Chondrocyte (in vitro differentiated cells): ENCODE results near the gene SPEG. TPM values are rescaled to one million over a fixed set of nuclear protein-coding genes. Genes with fewer than 3 reads are reported as not detected.
A peak's percentile ranks its signal among the peaks of the same experiment; 100 is the strongest.

Experiments
- DNase-seq: peaks from one replicate; pipeline ENCODE4 v3.0.0; 2021; ENCODE audit warnings: mixed read lengths, low spot score
- H3K27ac Mint-ChIP-seq: one replicate; pipeline ENCODE4 v1.8.0; 2021; ENCODE audit warnings: mild to moderate bottlenecking, moderate library complexity, mixed read lengths; ENCODE audit not compliant: unreplicated experiment
- H3K27me3 Mint-ChIP-seq: 2 replicates; pipeline ENCODE4 v1.8.0; 2021; ENCODE audit warnings: low read depth, mixed read lengths
- H3K36me3 Mint-ChIP-seq: 2 replicates; pipeline ENCODE4 v1.8.0; 2021; ENCODE audit warnings: low read depth, mixed read lengths
- H3K4me1 Mint-ChIP-seq: 2 replicates; pipeline ENCODE4 v1.8.0; 2021; ENCODE audit warnings: low read depth, mild to moderate bottlenecking, mixed read lengths
- H3K4me3 Mint-ChIP-seq: one replicate; pipeline ENCODE4 v1.8.0; 2021; ENCODE audit warnings: mild to moderate bottlenecking, moderate library complexity, mixed read lengths; ENCODE audit not compliant: unreplicated experiment
- H3K9me3 Mint-ChIP-seq: 2 replicates; pipeline ENCODE4 v1.8.0; 2021; ENCODE audit warnings: low read depth, mixed read lengths
- total RNA-seq: library from RNA; stranded (reverse); gene quantifications from 3 replicates; pipeline ENCODE4 v1.2.1, GENCODE V29; 2021
- TF ChIP-seq, protein P1 (sequence below): fragments of 200-600 bp; sonication (generic); IDR thresholded peaks from 2 replicates; pipeline ENCODE4 v1.5.0; 2021; ENCODE audit warnings: antibody characterized with exemption, mild to moderate bottlenecking, moderate library complexity

SPEG gene
- total RNA-seq, 1 donor from 2014 or later: 94.9 TPM

DNA sequence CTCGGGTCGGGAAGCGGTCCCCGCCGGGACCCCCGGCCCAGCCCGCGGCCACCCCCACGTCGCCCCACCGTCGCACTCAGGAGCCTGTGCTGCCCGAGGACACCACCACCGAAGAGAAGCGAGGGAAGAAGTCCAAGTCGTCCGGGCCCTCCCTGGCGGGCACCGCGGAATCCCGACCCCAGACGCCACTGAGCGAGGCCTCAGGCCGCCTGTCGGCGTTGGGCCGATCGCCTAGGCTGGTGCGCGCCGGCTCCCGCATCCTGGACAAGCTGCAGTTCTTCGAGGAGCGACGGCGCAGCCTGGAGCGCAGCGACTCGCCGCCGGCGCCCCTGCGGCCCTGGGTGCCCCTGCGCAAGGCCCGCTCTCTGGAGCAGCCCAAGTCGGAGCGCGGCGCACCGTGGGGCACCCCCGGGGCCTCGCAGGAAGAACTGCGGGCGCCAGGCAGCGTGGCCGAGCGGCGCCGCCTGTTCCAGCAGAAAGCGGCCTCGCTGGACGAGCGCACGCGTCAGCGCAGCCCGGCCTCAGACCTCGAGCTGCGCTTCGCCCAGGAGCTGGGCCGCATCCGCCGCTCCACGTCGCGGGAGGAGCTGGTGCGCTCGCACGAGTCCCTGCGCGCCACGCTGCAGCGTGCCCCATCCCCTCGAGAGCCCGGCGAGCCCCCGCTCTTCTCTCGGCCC lies 13.6 kb downstream of the SPEG start:
- H3K4me1 Mint-ChIP-seq: peaks cover 70% of the 10 kb centered on the region
- H3K27ac Mint-ChIP-seq: no peak overlapping the region
- H3K27me3 Mint-ChIP-seq: no peaks in the 10 kb centered on the region
- no peak overlapping the region for H3K4me3 Mint-ChIP-seq
- TF ChIP-seq, protein P1, sequence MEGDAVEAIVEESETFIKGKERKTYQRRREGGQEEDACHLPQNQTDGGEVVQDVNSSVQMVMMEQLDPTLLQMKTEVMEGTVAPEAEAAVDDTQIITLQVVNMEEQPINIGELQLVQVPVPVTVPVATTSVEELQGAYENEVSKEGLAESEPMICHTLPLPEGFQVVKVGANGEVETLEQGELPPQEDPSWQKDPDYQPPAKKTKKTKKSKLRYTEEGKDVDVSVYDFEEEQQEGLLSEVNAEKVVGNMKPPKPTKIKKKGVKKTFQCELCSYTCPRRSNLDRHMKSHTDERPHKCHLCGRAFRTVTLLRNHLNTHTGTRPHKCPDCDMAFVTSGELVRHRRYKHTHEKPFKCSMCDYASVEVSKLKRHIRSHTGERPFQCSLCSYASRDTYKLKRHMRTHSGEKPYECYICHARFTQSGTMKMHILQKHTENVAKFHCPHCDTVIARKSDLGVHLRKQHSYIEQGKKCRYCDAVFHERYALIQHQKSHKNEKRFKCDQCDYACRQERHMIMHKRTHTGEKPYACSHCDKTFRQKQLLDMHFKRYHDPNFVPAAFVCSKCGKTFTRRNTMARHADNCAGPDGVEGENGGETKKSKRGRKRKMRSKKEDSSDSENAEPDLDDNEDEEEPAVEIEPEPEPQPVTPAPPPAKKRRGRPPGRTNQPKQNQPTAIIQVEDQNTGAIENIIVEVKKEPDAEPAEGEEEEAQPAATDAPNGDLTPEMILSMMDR: no peak
- no peaks in the 10 kb centered on the region for H3K9me3 Mint-ChIP-seq
- peaks cover 4% of the 10 kb centered on the region for H3K36me3 Mint-ChIP-seq
- no peak for DNase-seq

DNA sequence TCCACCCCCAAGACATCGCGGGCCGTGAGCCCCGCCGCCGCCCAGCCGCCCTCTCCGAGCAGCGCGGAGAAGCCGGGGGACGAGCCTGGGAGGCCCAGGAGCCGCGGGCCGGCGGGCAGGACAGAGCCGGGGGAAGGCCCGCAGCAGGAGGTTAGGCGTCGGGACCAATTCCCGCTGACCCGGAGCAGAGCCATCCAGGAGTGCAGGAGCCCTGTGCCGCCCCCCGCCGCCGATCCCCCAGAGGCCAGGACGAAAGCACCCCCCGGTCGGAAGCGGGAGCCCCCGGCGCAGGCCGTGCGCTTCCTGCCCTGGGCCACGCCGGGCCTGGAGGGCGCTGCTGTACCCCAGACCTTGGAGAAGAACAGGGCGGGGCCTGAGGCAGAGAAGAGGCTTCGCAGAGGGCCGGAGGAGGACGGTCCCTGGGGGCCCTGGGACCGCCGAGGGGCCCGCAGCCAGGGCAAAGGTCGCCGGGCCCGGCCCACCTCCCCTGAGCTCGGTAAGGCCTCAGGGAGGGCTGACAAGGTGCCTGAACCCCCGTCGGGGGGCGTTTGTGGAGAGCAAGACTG lies 14.2 kb downstream of the SPEG start:
- no peaks in the 10 kb centered on the region for H3K9me3 Mint-ChIP-seq
- TF ChIP-seq, protein P1: no peak
- no peak overlapping the region for H3K27ac Mint-ChIP-seq
- peaks cover 74% of the 10 kb centered on the region for H3K4me1 Mint-ChIP-seq
- DNase-seq: no peak
- no peaks in the 10 kb centered on the region for H3K27me3 Mint-ChIP-seq
- H3K4me3 Mint-ChIP-seq: no peak overlapping the region
- peaks cover 4% of the 10 kb centered on the region for H3K36me3 Mint-ChIP-seq

DNA sequence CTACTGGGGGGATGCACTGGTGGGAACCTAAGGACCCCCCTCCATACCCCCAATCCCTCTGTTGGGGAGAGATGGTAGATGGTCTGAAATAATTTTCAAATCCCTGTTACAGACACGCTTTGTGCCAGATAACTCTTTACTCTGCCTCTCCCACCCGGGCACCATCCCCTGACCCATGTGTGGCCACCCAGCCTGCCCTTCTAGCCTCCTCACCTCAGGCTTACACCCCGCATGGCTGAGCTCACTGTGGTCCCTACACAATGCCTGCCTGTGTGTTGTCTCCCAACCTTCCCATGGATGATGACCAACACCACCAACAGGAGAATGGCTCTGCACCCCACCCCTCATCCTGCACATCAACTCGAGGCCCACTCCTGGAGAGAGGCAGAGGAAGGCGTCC lies 15.0 kb downstream of the SPEG start:
- H3K9me3 Mint-ChIP-seq: no peaks in the 10 kb centered on the region
- peaks cover 75% of the 10 kb centered on the region for H3K4me1 Mint-ChIP-seq
- H3K36me3 Mint-ChIP-seq: peaks cover 7% of the 10 kb centered on the region
- H3K27me3 Mint-ChIP-seq: no peaks in the 10 kb centered on the region
- no peak for DNase-seq
- TF ChIP-seq, protein P1: no peak
- H3K4me3 Mint-ChIP-seq: no peak overlapping the region
- H3K27ac Mint-ChIP-seq: no peak overlapping the region

DNA sequence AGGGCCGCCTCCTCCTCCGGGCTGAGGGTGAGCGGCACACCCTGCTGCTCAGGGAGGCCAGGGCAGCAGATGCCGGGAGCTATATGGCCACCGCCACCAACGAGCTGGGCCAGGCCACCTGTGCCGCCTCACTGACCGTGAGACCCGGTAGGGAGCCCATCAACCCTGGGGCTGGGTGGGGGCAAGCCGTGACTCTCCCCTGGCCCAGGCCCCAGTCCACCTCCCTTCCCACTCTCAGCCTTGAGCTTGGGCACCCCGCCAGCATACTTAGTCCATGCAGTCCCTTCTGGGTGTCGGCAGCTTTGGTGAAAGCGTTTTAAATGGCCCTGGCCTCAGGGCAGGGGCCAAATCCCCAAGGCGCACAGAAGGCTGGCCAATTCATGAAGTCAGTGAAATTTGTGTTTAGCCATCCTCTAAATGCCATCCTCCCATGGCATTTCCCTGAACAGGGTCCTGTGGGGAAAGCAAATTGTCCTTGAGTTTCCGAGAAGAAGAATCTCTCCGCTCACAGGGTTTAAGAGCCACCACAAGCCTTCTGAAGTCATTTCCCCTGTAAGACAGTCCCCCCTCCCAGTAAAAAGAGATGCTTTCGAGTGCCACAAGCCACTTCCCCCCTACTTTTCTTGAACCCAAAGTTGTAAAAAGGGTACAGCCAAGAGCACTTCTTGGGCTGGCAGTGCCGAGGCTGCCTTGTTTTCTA lies 17.2 kb downstream of the SPEG start:
- TF ChIP-seq, protein P1: no peak
- no peaks in the 10 kb centered on the region for H3K27me3 Mint-ChIP-seq
- DNase-seq: no peak
- H3K4me1 Mint-ChIP-seq: peaks cover 58% of the 10 kb centered on the region
- H3K9me3 Mint-ChIP-seq: no peaks in the 10 kb centered on the region
- peak overlapping the region; percentile 98 for H3K27ac Mint-ChIP-seq
- H3K4me3 Mint-ChIP-seq: no peak overlapping the region
- peaks cover 13% of the 10 kb centered on the region for H3K36me3 Mint-ChIP-seq

DNA sequence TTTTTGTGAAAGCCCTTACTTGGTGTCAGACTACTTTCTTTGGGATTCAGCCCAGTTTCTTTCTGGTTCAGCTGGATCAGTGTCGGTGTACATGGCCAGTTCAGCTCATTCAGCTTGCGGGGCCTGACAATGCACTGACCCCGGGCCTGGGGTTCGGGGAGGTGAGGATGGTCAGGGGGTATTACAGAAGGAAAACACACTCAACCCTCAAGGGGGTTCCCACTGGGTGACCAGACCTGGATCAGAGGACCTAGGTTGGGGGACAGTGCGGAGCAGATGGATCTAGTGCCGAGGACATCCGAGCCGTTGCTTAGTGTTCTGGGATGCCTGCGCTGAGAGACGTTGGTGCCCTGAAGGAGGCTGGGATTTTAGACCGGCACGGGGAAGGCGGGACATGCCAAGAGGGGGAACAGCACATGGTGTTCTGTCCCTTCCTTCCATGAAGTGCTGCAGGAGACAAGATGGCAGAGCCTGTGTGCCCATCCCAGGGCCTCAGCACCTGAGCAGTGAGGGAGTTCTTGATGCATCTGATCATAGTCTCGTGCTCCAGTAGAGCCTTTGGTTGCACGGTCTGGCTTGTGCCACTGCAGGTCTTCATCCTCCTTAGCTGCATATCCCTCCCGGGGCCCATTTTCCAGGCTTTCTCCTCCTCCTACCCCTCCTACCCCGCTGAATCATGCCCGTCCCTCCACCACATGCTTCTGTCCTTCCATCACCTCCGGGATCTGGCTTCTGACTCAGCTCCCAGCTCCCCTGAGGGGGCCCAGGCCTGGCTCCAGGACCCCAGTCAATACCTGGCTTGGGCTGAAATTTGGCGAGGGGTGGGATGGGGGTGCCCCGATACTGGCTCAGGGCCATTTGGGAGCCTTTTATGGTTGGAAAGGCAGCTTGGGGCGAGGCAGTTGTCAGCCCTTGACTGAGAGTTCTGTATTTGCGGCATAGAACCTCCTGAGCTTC lies 18.0 kb downstream of the SPEG start:
- TF ChIP-seq, protein P1: no peak
- DNase-seq: no peak
- peaks cover 13% of the 10 kb centered on the region for H3K36me3 Mint-ChIP-seq
- H3K27me3 Mint-ChIP-seq: no peaks in the 10 kb centered on the region
- peak overlapping the region; percentile 20 for H3K4me3 Mint-ChIP-seq
- no peaks in the 10 kb centered on the region for H3K9me3 Mint-ChIP-seq
- H3K27ac Mint-ChIP-seq: peak overlapping the region; percentile 98
- H3K4me1 Mint-ChIP-seq: peaks cover 51% of the 10 kb centered on the region
